ENCODE results near the gene RAVER1. TPM values are rescaled to one million over a fixed set of nuclear protein-coding genes. Genes with fewer than 3 reads are reported as not detected.

RAVER1 gene
- total RNA-seq, 2 experiments from 2014 or later = 35.7 to 90.7 TPM

GRCh38 chr19:10325732-10326131, 7.6 kb downstream of the RAVER1 start:
- ChIA-PET CTCF (ENCODE audit: unreplicated experiment) (no interaction called here), POLR2A (interaction anchor here (0.7 kb wide), 1 partner anchor 43 kb away, joined by 3 read pairs; no protein-coding TSS in a partner anchor)
- H3K4me2 ChIP-seq (ENCODE audit: low read length) = no peak overlapping the region
- no peak for DNase-seq (ENCODE audit: low spot score)
- intact Hi-C loops (cut with micrococcal nuclease; ENCODE audit: unreplicated experiment) = no loop called here
- no peaks in the 10 kb centered on the region for H3K4me1 ChIP-seq (ENCODE audit: insufficient read depth, low read length, poor library complexity, severe bottlenecking)
- H4K20me1 ChIP-seq (ENCODE audit: insufficient read depth, low read length) = 0 out of 2 replicates have a peak, but pooled peaks cover 4% of the 10 kb centered on the region
- H3K9me3 ChIP-seq (ENCODE audit: low read length) = no peaks in the 10 kb centered on the region
- H3K79me2 ChIP-seq (ENCODE audit: insufficient read depth, low read depth, low read length) = peaks cover 7% of the 10 kb centered on the region; the same call in 1 of the 2 replicates
- no peak overlapping the region for H3K27ac ChIP-seq (ENCODE audit: low read depth, low read length, poor library complexity, severe bottlenecking)
- no peak overlapping the region for H3K4me3 ChIP-seq (ENCODE audit: low read depth, low read length, poor library complexity, severe bottlenecking)
- H3K36me3 ChIP-seq (ENCODE audit: insufficient read depth, low read length) = peaks cover 100% of the 10 kb centered on the region
- no peaks in the 10 kb centered on the region for H3K9me2 ChIP-seq (ENCODE audit: insufficient read depth, low read length)
- H2AFZ ChIP-seq (ENCODE audit: low read length) = no peak overlapping the region
- no peak for TF ChIP-seq EZH2phosphoT487 (IDR thresholded peaks at IDR 0.05; ENCODE audit: borderline replicate concordance, low read depth, low read length)
- TF ChIP-seq CTCF (conservative IDR thresholded peaks at IDR 0.05; ENCODE audit: low read length) = no peak
- BruUV-seq (replicated peaks) = no TSS peak

- intact Hi-C loops (cut with micrococcal nuclease; ENCODE audit: unreplicated experiment) = no loop called here
- ChIA-PET POLR2A (interaction anchor here (0.6 kb wide), 1 partner anchor 352 kb away, joined by 3 read pairs; no protein-coding TSS in a partner anchor), CTCF (ENCODE audit: unreplicated experiment) (no interaction called here)
- Histone ChIP-seq H3K4me1 (ENCODE audit: insufficient read depth, low read length, poor library complexity, severe bottlenecking) (no peaks in the 10 kb centered on the region), H3K4me2 (ENCODE audit: low read length) (no peak overlapping the region), H2AFZ (ENCODE audit: low read length) (no peak overlapping the region), H3K27ac (ENCODE audit: low read depth, low read length, poor library complexity, severe bottlenecking) (no peak overlapping the region), H3K9me2 (ENCODE audit: insufficient read depth, low read length) (no peaks in the 10 kb centered on the region), H3K36me3 (ENCODE audit: insufficient read depth, low read length) (peaks cover 97% of the 10 kb centered on the region), H3K79me2 (ENCODE audit: insufficient read depth, low read depth, low read length) (no peaks in the 10 kb centered on the region), H3K4me3 (ENCODE audit: low read depth, low read length, poor library complexity, severe bottlenecking) (no peak overlapping the region), H3K9me3 (ENCODE audit: low read length) (no peaks in the 10 kb centered on the region), H4K20me1 (ENCODE audit: insufficient read depth, low read length) (no peaks in the 10 kb centered on the region)
- TF ChIP-seq CTCF (conservative IDR thresholded peaks at IDR 0.05; ENCODE audit: low read length) = no peak
- no peak for TF ChIP-seq EZH2phosphoT487 (IDR thresholded peaks at IDR 0.05; ENCODE audit: borderline replicate concordance, low read depth, low read length)
- DNase-seq (ENCODE audit: low spot score) = no peak
- BruUV-seq (replicated peaks) = no TSS peak
These were observed 11.2 kb downstream of the RAVER1 start for GRCh38 chr19:10321874-10322835.

GRCh38 chr19:10321417-10321797, 11.9 kb downstream of the RAVER1 start:
- Histone ChIP-seq H3K79me2 (ENCODE audit: insufficient read depth, low read depth, low read length) (no peaks in the 10 kb centered on the region), H3K4me1 (ENCODE audit: insufficient read depth, low read length, poor library complexity, severe bottlenecking) (no peaks in the 10 kb centered on the region), H3K4me3 (ENCODE audit: low read depth, low read length, poor library complexity, severe bottlenecking) (no peak overlapping the region), H4K20me1 (ENCODE audit: insufficient read depth, low read length) (no peaks in the 10 kb centered on the region), H3K4me2 (ENCODE audit: low read length) (no peak overlapping the region), H3K36me3 (ENCODE audit: insufficient read depth, low read length) (peaks cover 97% of the 10 kb centered on the region), H3K9me2 (ENCODE audit: insufficient read depth, low read length) (no peaks in the 10 kb centered on the region), H3K9me3 (ENCODE audit: low read length) (no peaks in the 10 kb centered on the region), H2AFZ (ENCODE audit: low read length) (no peak overlapping the region), H3K27ac (ENCODE audit: low read depth, low read length, poor library complexity, severe bottlenecking) (no peak overlapping the region)
- no peak for TF ChIP-seq EZH2phosphoT487 (IDR thresholded peaks at IDR 0.05; ENCODE audit: borderline replicate concordance, low read depth, low read length)
- TF ChIP-seq CTCF (conservative IDR thresholded peaks at IDR 0.05; ENCODE audit: low read length) = no peak
- CTCF ChIA-PET (ENCODE audit: unreplicated experiment) = no interaction called here
- intact Hi-C loops (cut with micrococcal nuclease; ENCODE audit: unreplicated experiment) = no loop called here
- no TSS peak for BruUV-seq (replicated peaks)
- POLR2A ChIA-PET = interaction anchor here (0.6 kb wide), 1 partner anchor 353 kb away, joined by 3 read pairs; no protein-coding TSS in a partner anchor
- DNase-seq (ENCODE audit: low spot score) = no peak

All from OCI-LY7 (cell line).